Occipital lobe (tissue), 2 donors: Measurements from ENCODE around the gene CLCNKB. TPM values are rescaled to one million over a fixed set of nuclear protein-coding genes. Genes with fewer than 3 reads are reported as not detected.
"Not testable (repeated sequence)": the region's sequence is repeated elsewhere in the genome, so short reads cannot be mapped to it uniquely, and the experiment has no call there.

Experiments used
- DNase-seq: peaks from one replicate; lab custom pipeline; 2025; lab: John Stamatoyannopoulos, UW
- total RNA-seq: library from RNA; depleted of rRNA; stranded (reverse); fragments of >200 nt; gene quantifications from one replicate; pipeline ENCODE4 v1.2.3, GENCODE V29; 2014

CLCNKB gene
- total RNA-seq, 1 donor from 2014 or later, result 0.16 TPM

DNA sequence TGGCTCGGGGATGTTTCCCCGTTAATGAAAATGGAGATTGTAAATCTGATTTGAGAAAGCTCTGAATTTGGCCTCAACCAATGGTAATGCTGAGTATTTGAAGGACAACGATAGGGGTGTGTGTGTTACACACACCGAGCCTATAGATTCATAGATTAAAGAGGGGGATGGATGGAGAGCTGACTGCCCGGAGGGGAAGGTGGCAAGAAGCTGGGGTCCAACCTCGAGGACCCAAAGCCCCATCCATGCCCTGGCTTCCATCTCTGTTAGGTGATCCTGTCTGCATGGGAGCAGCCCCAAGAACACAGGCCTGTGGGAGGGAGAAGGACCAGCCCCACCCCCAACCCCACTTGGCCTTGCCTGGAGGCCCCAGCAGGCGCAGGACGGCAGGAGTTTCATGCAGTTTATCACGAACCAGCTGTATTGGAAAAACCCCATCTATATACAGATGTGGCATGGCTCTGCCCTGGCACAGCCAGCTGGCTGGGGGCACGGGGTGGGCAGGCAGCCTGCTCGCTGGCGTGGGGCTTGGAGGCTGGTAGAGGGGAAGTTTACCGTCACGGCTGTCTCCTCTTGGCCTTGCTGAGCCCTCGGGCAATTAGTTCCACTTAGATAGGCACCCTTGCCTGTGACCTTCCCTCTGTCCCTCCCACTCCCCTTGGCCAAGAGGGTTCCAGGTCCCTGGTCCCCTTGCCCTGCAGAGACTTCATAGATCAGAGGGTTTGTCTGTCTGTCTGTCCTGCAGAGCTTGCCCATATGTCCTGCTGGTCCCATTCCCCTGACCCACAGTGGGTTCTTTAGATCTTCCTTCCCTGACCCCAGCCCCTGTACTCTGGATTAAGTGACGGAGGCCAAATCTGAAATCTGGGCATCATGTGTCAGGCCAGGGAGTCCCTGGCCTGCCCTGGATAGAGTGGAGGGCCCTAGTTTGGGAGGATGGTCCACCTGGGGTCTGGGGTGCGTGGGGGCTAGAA, 28.8 kb upstream of the CLCNKB start:
- no peak for DNase-seq

DNA sequence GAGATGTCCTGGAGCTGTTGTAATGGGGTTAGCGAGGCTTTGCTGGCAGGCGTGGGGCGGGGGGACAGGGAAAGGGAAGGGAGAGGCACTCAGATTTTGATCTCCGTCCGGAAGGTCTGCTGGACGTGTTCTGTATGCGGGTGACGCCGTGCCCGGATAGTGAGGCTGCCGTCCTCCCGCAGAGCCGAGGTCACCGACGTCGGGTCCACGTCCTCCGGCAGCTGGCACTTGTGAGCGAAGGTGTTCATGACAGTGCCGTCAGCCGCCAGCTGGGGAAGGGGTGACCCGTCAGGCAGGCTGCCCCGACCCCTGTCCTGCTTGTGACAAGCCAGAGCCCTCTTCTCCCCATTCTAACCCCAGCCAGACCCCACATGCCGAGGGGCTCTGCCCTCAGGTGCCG, 28.1 kb upstream of the CLCNKB start:
- DNase-seq, result no peak

DNA sequence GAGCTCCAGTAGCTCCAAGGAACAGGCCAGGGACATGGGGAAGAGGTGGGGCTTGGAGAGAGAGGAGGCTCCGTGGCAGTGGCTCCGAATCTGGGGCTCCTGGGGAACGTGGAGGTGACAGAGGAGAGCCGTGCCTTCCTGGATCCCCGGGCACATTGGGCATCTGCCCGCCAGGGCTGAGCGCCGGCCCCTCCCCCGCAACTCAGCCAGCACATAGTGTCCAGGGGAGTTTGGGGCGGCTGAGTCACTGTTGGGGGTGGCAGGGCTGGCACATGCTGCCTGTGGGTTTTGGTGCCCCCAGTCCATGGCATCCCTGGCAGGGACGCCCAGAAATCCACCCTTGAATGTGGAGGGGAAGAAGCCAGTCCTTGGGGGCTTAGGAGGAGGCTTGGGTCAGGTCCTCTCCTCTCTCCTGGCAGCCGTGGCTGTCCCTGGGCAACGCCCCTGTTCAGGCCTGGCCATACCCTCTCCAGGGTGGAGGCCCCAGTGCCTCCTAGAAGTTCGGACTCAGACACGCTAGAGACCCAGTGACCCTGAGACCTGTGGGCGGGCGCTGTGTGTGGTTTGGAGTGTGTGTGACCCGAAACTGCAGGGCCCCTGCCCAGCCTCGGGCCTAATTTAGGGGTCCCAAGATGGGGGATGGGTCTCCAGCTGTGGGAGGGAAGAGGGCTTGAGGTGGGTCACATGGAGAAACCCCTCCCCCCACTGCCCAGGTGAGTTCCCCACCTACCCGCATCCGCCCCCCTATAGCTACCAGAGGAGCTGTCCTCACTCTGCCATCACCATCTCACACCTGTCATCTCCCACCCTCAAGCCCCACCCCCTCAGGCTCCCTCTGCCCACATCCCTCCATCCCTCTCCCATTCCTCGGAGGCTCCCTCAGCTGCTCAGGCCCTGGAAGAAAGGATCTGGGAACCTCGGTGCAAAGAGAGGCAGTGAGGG, 27.4 kb upstream of the CLCNKB start:
- DNase-seq, result no peak

DNA sequence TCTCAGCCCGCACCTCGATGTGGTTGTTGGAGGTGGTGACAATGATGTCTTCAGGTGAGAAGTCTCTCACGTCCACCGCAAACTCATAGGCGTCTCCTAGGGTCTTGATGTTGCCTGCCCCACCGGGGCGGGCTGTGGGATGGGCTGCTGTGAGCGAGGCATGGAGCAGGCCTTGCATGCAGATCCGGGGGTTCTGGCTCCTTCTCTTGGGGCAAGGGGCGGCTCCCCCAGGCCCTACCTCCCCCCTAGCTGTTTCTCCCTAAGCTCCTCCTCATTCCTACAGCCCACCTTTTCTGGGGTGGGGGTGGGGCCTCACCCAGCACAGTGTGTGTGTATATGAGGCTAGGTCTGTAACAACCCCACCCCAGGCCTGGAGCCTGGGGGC, 26.5 kb upstream of the CLCNKB start:
- DNase-seq, result no peak

DNA sequence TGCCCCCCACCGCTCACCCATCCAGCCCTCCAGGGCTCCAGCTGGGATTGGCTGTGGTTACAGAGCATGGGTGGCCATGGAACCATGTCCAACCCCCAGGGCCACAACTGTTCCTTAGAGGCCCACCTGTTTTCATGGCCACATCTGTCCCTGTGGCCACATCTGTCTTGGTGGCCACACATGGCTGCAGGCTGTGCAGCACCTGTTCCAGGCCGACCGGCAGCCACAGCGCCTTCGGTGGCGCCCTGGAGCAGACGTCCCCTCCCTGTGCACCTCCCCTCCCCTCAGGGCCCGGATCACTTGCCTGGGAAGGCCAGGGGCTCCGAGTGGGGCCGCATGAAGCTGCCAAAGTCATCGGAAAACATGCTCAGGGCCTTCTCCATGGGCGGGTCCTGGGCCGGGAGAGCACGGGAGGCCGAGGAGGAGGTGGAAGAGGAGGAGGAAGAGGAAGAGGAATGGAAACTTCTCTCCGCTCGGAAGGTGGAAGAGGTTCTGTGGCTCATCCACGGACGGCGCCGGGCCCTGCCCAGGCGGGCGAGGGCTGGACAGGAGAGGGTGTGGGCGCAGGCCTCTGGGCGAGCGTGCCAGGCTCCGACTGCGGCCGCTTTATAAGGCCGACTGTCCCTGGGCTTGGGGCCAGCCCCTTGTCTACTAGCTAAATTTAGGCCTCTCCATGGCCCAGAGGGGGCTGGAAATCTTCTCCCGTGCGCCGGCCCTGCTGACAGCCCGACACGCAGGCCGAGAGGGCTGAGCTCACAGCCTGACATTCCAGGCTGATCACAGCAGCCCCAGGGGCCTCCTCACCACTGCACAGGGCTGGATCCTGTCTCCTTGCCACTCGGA, 25.9 kb upstream of the CLCNKB start, which contains the start of gene HSPB7:
Gene HSPB7 (minus strand): TSS at position 583 of the 843 bp plus-strand sequence. CDS start 80 bp downstream, at position 503.
- peak; percentile 19 for DNase-seq

DNA sequence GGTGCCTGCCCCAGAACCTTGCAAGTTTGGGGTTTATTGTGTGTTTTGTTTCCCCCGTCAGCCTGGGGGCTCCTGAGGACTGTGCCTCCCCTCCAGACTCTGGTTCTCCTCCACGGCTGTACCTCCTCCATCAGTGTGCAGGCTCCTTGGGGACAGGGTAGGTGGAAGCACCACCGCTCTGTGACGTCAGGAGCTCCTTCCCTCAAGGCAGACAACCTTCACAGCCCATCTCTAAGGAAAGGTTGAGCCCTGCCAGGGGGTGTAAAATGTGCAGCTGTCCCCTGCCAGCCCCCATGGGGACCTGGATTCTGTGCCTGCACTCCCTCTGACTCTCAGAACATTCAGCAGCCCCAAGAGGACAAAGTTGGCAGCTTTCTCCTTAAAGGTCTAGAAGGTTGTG, 25.3 kb upstream of the CLCNKB start:
- DNase-seq, result no peak

DNA sequence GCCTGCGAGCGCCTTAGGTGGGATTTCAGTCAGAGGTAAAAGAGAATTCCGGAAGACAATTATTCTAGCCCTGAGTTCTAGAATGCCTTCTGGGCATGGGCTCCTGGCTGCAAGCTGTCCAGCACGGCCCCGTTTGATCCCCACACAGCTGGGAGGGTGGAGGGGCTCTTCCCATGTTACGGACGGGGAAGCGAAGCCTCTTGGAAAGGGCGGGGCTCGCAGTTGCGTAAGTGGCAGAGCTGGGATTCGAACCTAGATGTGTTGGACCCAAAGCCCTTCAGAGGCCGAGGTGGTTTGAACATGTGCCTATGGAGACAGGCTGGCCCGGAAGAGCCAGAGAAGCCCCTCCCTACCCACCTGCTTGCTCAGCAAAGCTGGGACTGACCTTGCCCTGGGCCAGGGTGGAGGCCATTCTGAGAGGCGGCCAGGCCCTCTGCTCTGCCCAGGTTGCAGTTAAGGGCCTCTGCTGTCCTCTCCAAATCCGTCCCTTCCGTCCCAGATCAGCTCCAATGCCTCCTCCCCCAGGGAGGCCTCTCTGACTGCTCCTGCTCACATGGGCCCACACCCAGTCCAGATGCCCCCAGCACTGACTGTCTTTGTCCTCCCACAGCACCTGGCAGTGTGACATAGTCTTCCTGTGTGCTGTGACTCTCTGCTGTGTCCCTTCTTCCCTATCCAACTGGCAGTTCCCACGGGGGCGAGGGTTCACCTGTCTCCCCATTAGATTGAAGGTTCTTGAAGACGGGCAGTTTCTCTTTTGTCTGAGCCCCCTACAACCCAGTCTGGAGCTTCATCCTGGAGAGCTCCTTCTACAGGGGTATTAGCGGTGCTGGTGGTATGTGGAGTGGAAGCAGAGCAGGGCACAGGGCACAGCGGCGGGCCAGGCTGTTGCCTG, 24.6 kb upstream of the CLCNKB start:
- no peak for DNase-seq

DNA sequence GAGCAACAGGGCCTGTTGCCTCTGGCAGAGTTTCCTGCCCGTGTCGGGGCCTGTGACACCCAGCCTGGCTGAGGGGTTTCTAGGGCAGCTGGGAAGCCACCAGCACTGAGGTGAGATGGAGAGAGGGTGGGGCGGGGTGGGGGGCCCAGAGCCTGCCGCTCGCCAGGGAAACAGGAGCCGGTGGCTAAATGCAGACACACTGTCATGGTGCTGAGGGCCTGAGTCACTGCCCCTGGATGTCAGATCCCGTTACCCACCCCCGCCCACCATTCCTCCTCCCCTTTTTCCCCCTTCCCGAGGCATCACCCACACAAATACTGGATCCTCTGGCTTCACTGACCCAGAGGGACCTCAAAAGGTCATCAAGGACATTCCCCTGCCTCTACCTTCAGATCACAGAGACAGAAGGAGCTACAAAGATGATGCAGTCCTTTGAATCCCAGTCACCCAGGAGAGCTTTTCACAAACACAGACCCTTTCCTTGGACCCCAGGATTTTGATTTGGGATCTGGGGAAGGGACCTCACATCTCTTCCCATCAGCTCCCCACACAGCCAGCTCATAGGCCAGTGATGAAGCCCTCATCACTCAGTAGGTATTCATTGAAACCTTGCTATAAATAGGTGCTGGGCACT, 23.8 kb upstream of the CLCNKB start:
- DNase-seq, result no peak

DNA sequence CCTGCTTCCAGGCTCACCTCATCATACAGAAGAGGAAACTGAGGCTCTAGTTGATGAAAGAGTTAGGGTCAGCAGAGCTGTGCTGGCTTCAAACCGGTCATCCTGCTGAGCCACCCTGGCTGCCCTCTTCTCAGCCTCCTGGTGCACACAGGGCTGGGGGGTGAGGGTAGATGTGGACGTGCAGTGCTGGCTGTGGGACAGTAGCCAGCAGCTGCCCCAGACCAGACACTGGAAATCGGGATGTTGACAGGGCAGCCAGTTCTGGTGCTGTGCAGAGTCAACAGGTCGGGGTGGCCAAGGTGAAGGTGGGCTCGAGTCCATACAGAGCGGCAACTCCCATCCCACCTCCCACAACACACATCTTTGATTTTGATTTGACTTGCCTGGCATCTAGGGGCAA, 23.3 kb upstream of the CLCNKB start:
- DNase-seq, result no peak

DNA sequence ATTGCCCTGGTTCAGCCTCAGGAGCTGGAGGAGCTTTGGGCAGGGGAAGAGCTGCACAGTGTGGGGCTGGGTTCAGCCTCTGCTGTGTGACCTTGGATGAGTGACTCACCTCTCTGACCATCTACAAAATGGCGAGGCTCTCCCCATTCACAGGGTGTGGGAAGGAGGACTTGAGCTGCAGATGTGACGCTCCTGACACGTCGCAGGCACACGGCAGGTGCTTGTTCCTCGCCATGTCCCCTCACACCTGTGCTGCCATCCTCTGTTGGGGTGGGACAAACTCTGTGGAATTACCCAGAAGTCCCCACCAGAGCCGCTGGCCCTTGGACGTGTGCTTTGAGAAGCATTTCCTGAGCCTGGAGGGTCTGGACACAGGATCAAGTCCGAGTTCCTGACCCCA, 22.7 kb upstream of the CLCNKB start:
- not testable (repeated sequence) for DNase-seq

DNA sequence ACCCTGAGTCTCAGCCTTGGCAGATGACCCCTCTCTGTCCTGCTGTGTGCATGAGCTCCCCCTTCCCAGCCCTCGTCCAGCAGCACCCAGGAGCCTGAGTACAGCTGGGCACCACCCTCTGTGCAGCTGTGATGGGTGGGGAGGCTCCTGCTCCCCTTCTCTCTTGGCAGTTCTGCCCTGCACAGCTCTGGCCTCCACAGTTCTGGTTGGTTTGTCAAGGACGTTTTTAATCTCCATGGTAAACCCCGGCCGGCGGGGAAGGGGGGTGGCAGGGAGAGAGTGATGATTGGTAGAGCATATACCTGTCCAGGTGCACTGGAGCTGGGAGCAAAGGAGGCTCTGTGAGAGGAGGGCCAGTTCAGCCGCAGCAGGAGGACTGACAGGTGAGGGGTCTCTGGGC, 21.9 kb upstream of the CLCNKB start, which contains the start of gene CLCNKA:
Gene CLCNKA (plus strand): TSS at position 356 of the 400 bp plus-strand sequence. CDS start 584 bp downstream, outside the sequence.
- DNase-seq, result no peak

DNA sequence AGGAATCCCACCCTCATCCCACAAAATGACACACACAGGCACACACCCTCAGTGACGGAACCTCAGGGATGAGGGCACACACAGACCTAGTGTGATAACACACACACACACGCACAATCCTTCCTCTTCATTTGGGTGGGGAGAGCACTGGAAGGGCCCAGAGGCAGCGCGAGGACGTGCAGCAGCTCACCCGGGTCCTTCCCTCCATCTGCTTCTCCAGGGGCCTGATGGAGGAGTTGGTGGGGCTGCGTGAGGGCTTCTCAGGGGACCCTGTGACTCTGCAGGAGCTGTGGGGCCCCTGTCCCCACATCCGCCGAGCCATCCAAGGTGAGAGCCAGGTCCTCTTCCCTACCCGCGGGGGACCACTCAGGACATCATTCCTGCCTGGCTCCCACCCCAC, 21.2 kb upstream of the CLCNKB start:
- DNase-seq, result no peak

DNA sequence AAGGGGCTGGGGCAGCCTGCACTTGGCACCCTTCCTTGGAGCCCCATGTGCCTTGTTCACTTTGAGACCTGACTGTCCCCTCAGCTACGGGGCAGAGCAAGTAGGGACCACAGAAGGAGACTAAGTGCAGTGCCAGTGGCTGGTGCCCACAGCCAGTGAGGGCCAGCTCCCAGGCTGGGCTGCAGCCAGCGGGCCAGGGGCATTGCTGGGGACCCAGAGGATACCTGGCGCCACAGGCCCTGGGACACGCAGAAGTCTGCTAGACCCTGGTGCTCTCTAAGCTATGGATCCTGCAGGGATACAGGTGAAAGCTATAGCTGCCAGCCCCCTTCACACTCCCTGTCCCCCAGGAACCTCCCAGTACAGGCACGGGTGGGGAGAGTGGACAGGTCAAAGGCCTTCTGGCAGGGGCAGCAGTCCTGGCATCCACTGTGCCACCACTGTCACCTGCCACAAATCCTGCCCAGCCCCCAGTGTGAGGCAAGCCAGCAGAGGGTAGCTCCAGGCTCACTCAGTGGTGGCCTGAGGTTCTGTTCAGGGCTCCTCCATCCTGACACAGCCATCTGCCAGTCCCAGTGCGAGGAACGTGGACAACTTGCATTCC, 20.4 kb upstream of the CLCNKB start:
- DNase-seq, result no peak

DNA sequence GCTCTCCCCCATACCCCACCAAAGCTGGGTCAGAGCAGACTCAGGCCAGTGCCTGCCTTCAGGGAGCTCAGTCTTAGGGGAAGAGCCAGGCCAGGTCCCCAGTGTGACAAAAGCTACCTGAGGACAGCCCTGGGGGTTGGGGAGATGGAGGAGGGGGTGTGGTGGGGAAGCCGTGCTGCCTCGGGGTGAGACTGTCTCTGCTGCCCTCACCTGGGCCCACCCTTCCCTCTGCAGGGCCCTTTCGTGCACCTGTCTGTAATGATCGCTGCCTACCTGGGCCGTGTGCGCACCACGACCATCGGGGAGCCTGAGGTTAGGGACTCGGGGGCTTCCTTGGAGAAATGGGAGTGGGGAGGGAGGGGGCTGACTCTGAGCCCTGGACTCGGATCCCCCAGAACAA, 17.3 kb upstream of the CLCNKB start:
- DNase-seq, result not testable (repeated sequence)

DNA sequence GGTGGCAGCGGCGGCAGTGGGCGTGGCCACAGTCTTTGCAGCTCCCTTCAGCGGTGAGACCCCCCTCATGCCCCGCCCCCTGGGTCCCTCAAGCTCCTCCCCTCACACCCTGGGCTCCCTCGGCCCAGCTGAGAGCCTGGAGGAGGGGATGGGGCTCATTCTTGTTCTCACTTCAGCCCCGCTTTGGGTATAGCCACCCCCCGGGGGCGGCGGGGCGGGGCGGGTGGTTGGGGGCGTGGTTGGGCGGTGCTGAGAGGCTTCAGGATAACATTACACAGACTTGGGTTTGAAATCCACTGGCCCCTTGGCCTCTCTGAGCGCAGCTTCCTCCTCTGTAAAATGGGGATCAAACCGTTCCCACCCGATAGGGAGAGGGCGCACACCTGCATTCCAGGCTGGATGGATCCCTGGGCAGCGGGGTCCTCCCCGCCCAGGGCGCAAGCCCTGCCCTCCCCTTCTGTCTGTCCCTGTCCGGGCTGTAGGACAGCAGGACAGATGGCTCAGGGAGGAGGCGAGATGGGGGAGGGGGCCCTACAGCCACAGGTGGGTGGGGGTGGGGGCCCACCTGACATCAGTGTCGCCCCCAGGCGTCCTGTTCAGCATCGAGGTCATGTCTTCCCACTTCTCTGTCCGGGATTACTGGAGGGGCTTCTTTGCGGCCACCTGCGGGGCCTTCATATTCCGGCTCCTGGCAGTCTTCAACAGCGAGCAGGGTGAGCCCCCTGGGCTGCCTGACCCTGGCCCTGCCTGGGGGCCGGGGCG, 16.7 kb upstream of the CLCNKB start:
- DNase-seq, result no peak

DNA sequence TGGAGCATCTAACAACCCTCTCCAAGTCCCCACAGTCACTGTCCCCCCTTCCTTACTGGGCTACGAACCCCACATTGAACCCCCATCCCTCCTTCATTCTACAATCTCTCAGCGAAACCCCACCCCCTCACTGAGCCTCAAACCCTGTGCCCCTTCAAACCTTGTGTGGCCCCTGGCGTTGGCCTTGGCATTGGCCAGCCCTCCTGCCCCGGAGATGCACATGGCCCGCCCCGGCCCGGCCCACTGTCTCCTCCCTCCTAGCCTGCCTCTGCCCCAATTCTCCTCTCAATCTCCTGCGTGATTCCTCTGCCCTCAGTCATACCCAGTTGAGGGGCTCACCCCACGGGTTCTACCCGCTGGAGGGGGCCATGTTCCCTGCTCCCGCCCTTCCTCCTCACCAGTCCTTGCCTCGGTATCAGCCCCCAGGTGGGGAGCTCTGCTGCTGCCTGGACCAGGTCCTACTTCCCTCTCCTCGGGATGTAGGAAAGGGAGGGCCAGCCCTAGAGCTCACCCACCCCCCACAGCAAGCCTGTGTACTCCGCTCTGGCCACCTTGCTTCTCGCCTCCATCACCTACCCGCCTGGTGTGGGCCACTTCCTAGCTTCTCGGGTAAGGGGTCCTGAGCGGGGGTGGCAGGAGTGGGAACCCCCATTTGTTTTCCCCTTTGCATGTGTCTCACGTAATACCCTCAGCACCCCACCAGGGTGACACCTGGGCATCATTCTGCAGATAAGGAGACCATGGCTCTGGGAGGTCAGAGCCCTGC, 15.2 kb upstream of the CLCNKB start:
- DNase-seq, result no peak

DNA sequence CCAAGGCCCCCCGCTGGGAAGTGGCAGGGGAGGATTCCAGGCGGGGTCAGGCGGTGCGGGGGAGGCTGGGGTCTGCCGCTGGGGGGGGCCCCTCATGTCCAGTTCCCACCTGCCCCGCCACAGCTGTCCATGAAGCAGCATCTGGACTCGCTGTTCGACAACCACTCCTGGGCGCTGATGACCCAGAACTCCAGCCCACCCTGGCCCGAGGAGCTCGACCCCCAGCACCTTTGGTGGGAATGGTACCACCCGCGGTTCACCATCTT, 14.6 kb upstream of the CLCNKB start:
- not testable (repeated sequence) for DNase-seq

DNA sequence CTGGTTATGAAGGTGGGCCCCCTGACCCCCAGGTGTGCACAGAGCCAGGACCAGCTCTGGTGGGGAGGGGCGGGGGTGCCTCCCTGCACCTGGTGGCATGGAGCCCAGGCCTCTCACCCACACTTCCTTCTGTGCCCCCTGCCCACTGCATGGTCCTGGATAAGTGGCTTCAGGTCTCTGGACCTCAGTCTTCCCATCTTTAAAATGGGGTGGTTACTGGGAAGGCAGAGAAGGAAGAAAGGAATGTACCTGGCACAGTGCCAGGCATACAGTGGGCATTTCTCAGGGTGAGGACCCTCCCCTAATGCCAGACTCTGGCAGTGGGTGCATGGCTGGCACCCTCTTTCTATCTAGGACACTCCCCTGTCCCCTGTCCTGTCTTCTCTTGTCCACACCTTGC, 14.3 kb upstream of the CLCNKB start:
- no peak for DNase-seq
